H1 (cell line): ENCODE data around the gene DSCAM. TPM values are rescaled to one million over a fixed set of nuclear protein-coding genes. Genes with fewer than 3 reads are reported as not detected.

Source experiments
- CTCF ChIA-PET: fragments of 300-600 bp; sonication (Branson Sonifier 250); formaldehyde crosslinking; loops from one replicate; lab custom pipeline; 2021; ENCODE audit not compliant: partially characterized antibody; lab: Charles Lee
- POLR2A ChIA-PET: fragments of 300-600 bp; sonication (Branson Sonifier 250); formaldehyde crosslinking; loops from one replicate; lab custom pipeline; 2021; ENCODE audit warnings: inconsistent platforms; ENCODE audit not compliant: partially characterized antibody; lab: Charles Lee
- DNase-seq, 2 experiments: peaks; one replicate each; pipeline versions ENCODE4 v3.0.0 to v3.0.0-alpha.2; 2010 to 2022; ENCODE audit warnings: low spot score in 2 of 2, low read depth in 1 of 2, mixed read lengths in 1 of 2
- FAIRE-seq: peaks from 2 replicates; lab custom pipeline; 2011; peaks lifted over from hg19 to GRCh38; lab: Jason Lieb, UNC
- H2AFZ ChIP-seq: 2 replicates; pipeline ENCODE4 v1.8.1; 2012; ENCODE audit warnings: low read length, inconsistent platforms
- H2AK5ac ChIP-seq: 2 replicates; pipeline ENCODE4 v1.6.1; 2013; ENCODE audit warnings: low read depth, low read length
- H2BK120ac ChIP-seq: replicated peaks from 2 replicates; pipeline ENCODE3; 2013; ENCODE audit warnings: low read depth, low read length, inconsistent platforms
- H2BK12ac ChIP-seq: 2 replicates; pipeline ENCODE4 v1.6.1; 2013; ENCODE audit warnings: low read depth, low read length
- H2BK15ac ChIP-seq: 2 replicates; pipeline ENCODE4 v1.6.1; 2013; ENCODE audit warnings: low read length
- H2BK20ac ChIP-seq: 2 replicates; pipeline ENCODE4 v1.6.1; 2013; ENCODE audit warnings: low read length
- H2BK5ac ChIP-seq: 2 replicates; pipeline ENCODE4 v1.6.1; 2013; ENCODE audit warnings: low read depth, low read length
- H3K14ac ChIP-seq: 2 replicates; pipeline ENCODE4 v1.6.1; 2013; ENCODE audit warnings: inconsistent platforms; ENCODE audit not compliant: insufficient read length
- H3K18ac ChIP-seq: 2 replicates; pipeline ENCODE4 v1.6.1; 2013; ENCODE audit warnings: low read length; ENCODE audit errors: extremely low read depth
- H3K23ac ChIP-seq: 2 replicates; pipeline ENCODE4 v1.6.1; 2013; ENCODE audit warnings: inconsistent platforms; ENCODE audit not compliant: insufficient read length
- H3K23me2 ChIP-seq: 2 replicates; pipeline ENCODE4 v1.6.1; 2013; ENCODE audit warnings: low read depth, low read length
- H3K27ac ChIP-seq: 2 replicates; pipeline ENCODE4 v1.6.1; 2011; ENCODE audit warnings: low read depth, low read length, inconsistent platforms
- H3K27me3 ChIP-seq, 4 experiments: replicated peaks in 1 of 4; 1 replicate in 1 of 4; 2 replicates in 3 of 4; pipeline versions ENCODE4 v1.6.1 to v1.8.1; 2011 to 2013; ENCODE audit warnings: low read length in 3 of 4, mild to moderate bottlenecking in 3 of 4, inconsistent platforms in 2 of 4, mixed read lengths in 2 of 4, moderate library complexity in 1 of 4; ENCODE audit not compliant: control insufficient read depth in 3 of 4, insufficient read depth in 3 of 4; ENCODE audit errors: extremely low read depth in 1 of 4
- H3K36me3 ChIP-seq, 4 experiments: 2 replicates each; pipeline versions ENCODE4 v1.6.1 to v1.8.1; 2011 to 2013; ENCODE audit warnings: mild to moderate bottlenecking in 4 of 4, low read length in 3 of 4, moderate library complexity in 2 of 4, control low read depth in 1 of 4, inconsistent platforms in 1 of 4; ENCODE audit not compliant: insufficient read depth in 4 of 4, control insufficient read depth in 2 of 4
- H3K4ac ChIP-seq: replicated peaks from 2 replicates; pipeline ENCODE3; 2013; ENCODE audit warnings: low read length, low read depth, mixed read lengths, inconsistent platforms; ENCODE audit not compliant: insufficient read length
- H3K4me1 ChIP-seq, 4 experiments: replicated peaks in 1 of 4; 1 replicate in 1 of 4; 2 replicates in 3 of 4; pipeline versions ENCODE4 v1.6.1 to v1.8.1; 2011 to 2013; ENCODE audit warnings: low read length in 3 of 4, inconsistent platforms in 2 of 4, mixed read lengths in 1 of 4; ENCODE audit not compliant: insufficient read depth in 4 of 4, control insufficient read depth in 3 of 4
- H3K4me2 ChIP-seq, 2 experiments: 2 replicates each; pipeline versions ENCODE4 v1.6.1 to v1.8.1; 2011 to 2013; ENCODE audit warnings: low read depth in 2 of 2, low read length in 2 of 2, control low read depth in 1 of 2, inconsistent platforms in 1 of 2, mild to moderate bottlenecking in 1 of 2; ENCODE audit not compliant: insufficient read depth in 1 of 2
- H3K4me3 ChIP-seq, 4 experiments: fragments of 200-600, 300-600 bp in 1 of 4; sonication (generic), shearing (Covaris generic), sonication (Bioruptor Twin) in 1 of 4; 2 replicates each; pipeline versions ENCODE4 v1.5.1 to v1.8.1; 2011 to 2016; ENCODE audit warnings: low read length in 4 of 4, low read depth in 3 of 4, control low read depth in 2 of 4, inconsistent platforms in 2 of 4, mild to moderate bottlenecking in 2 of 4, mixed read lengths in 1 of 4, moderate library complexity in 1 of 4; ENCODE audit not compliant: insufficient read depth in 2 of 4; ENCODE audit errors: extremely low read depth in 1 of 4
- H3K56ac ChIP-seq: replicated peaks from 2 replicates; pipeline ENCODE3; 2013; ENCODE audit warnings: low read depth, mild to moderate bottlenecking, mixed read lengths, low read length, inconsistent platforms; ENCODE audit not compliant: insufficient read length
- H3K79me1 ChIP-seq: 2 replicates; pipeline ENCODE4 v1.6.1; 2013; ENCODE audit warnings: low read depth, low read length, control low read depth
- H3K79me2 ChIP-seq, 2 experiments: 2 replicates each; pipeline versions ENCODE4 v1.6.1 to v1.8.1; 2012 to 2013; ENCODE audit warnings: low read length in 2 of 2, mild to moderate bottlenecking in 2 of 2, inconsistent platforms in 1 of 2; ENCODE audit not compliant: insufficient read depth in 2 of 2, control insufficient read depth in 1 of 2
- H3K9ac ChIP-seq, 4 experiments: replicated peaks in 1 of 4; 1 replicate in 1 of 4; 2 replicates in 3 of 4; pipeline versions ENCODE4 v1.6.1 to v1.8.1; 2011 to 2013; ENCODE audit warnings: low read depth in 3 of 4, low read length in 3 of 4, control low read depth in 2 of 4, mild to moderate bottlenecking in 2 of 4, moderate library complexity in 2 of 4, inconsistent platforms in 1 of 4; ENCODE audit errors: extremely low read depth in 1 of 4
- H3K9me3 ChIP-seq, 2 experiments: 2 replicates each; pipeline versions ENCODE4 v1.6.1 to v1.8.1; 2012 to 2013; ENCODE audit warnings: mild to moderate bottlenecking in 2 of 2, moderate library complexity in 2 of 2, control low read depth in 1 of 2, inconsistent platforms in 1 of 2, low read depth in 1 of 2, low read length in 1 of 2, mixed read lengths in 1 of 2; ENCODE audit not compliant: insufficient read depth in 2 of 2
- H4K20me1 ChIP-seq, 2 experiments: replicated peaks in 1 of 2; 2 replicates each; pipeline versions ENCODE3 to v1.8.1; 2011 to 2013; ENCODE audit warnings: inconsistent platforms in 2 of 2, low read length in 2 of 2, mild to moderate bottlenecking in 1 of 2; ENCODE audit not compliant: insufficient read depth in 2 of 2, control insufficient read depth in 1 of 2
- H4K5ac ChIP-seq: 2 replicates; pipeline ENCODE4 v1.6.1; 2013; ENCODE audit warnings: low read length, low read depth, mixed read lengths, inconsistent platforms; ENCODE audit not compliant: insufficient read length
- H4K8ac ChIP-seq: 2 replicates; pipeline ENCODE4 v1.8.0; 2013; ENCODE audit warnings: mild to moderate bottlenecking, moderate library complexity, low read length, inconsistent platforms; ENCODE audit not compliant: insufficient read depth; ENCODE audit errors: extremely low read depth
- H4K91ac ChIP-seq: replicated peaks from 2 replicates; pipeline ENCODE3; 2013; ENCODE audit warnings: low read length, mixed read lengths, inconsistent platforms; ENCODE audit not compliant: insufficient read length
- ASH2L ChIP-seq: fragments of 200-600, 300-600 bp; sonication (generic); IDR thresholded peaks from one replicate; pipeline ENCODE4 v1.7.1; 2017; ENCODE audit warnings: low read length
- BCL11A ChIP-seq, 2 experiments: IDR thresholded peaks; one replicate each; pipeline ENCODE4 v1.6.1; 2011; ENCODE audit warnings: low read depth in 2 of 2, low read length in 2 of 2, mild to moderate bottlenecking in 2 of 2
- BRCA1 ChIP-seq: IDR thresholded peaks from 2 replicates; pipeline ENCODE4 v1.6.1; 2012; ENCODE audit warnings: low read depth, low read length, improper control_type of control experiment
- CEBPB ChIP-seq: IDR thresholded peaks from 2 replicates; pipeline ENCODE4 v1.6.1; 2012; ENCODE audit warnings: low read depth, low read length
- EP300 ChIP-seq, 2 experiments: IDR thresholded peaks; 1 replicate in 1 of 2; 2 replicates in 1 of 2; pipeline ENCODE4 v1.6.1; 2011 to 2012; ENCODE audit warnings: low read depth in 2 of 2, low read length in 2 of 2, mild to moderate bottlenecking in 2 of 2, borderline replicate concordance in 1 of 2, inconsistent platforms in 1 of 2, moderate library complexity in 1 of 2
- GTF2F1 ChIP-seq: IDR thresholded peaks from 2 replicates; pipeline ENCODE4 v1.6.1; 2012; ENCODE audit warnings: low read depth, low read length, improper control_type of control experiment, borderline replicate concordance
- HDAC6 ChIP-seq: IDR thresholded peaks from one replicate; pipeline ENCODE4 v1.7.1; 2012; ENCODE audit warnings: low read depth, mild to moderate bottlenecking, inconsistent platforms, low read length, moderate library complexity
- KDM1A ChIP-seq: fragments of 200-600, 300-600 bp; sonication (generic); IDR thresholded peaks from 2 replicates; pipeline ENCODE4 v1.7.1; 2016; ENCODE audit warnings: mild to moderate bottlenecking, low read length, borderline replicate concordance
- RXRA ChIP-seq: IDR thresholded peaks from 2 replicates; pipeline ENCODE4 v1.6.1; 2011; ENCODE audit warnings: low read depth, mild to moderate bottlenecking, low read length, moderate library complexity; ENCODE audit not compliant: insufficient read depth
- SP4 ChIP-seq: IDR thresholded peaks from 2 replicates; pipeline ENCODE4 v1.6.1; 2012; ENCODE audit warnings: low read length, inconsistent platforms
- WGBS, 2 experiments: shearing (Covaris generic) in 1 of 2; methylation state at CpG; one replicate each; pipeline versions ENCODE4 v1.1.6 to v1.1.7; 2013 to 2015; ENCODE audit warnings: low lambda C conversion rate in 2 of 2, mixed read lengths in 2 of 2, inconsistent platforms in 1 of 2, low coverage in 1 of 2, missing lambda C conversion rate in 1 of 2; ENCODE audit not compliant: insufficient replicate concordance in 2 of 2, insufficient coverage in 1 of 2, insufficient read length in 1 of 2; ENCODE audit errors: extremely low coverage in 1 of 2, missing lambda C conversion rate in 1 of 2; 5-methylcytosine and 5-hydroxymethylcytosine counted together
- polyA plus RNA-seq, 7 experiments: library from polyadenylated mRNA; depleted of rRNA in 3 of 7; stranded (reverse) in 5 of 7; unstranded in 2 of 7; fragments of >200 nt in 5 of 7; fragments of 200-250 nt in 2 of 7; gene quantifications; 1 replicate in 5 of 7; 2 replicates in 1 of 7; 4 replicates in 1 of 7; pipeline versions ENCODE4 v1.2.1 to v1.2.3, GENCODE V29; 2011 to 2013; ENCODE audit warnings: missing spikeins in 2 of 7, mixed read lengths in 2 of 7
- total RNA-seq: library from RNA; stranded (reverse); fragmentation: NEBNext Ultra II Directional; extraction: Animal tissue kit (Norgen Biotek cat#: 25700); gene quantifications from 2 replicates; pipeline ENCODE4 v1.2.1, GENCODE V29; 2021
- TF ChIP-seq, protein P1 (sequence below): IDR thresholded peaks from 2 replicates; pipeline ENCODE4 v1.6.1; 2011; ENCODE audit warnings: low read depth, mild to moderate bottlenecking, low read length; ENCODE audit not compliant: insufficient read depth

DSCAM gene
- total and polyA plus RNA-seq, 2 of the 8 experiments (the other 6 are each of a cell fraction or from before 2014, with no cell fraction given): 0.02 to 0.15 TPM

DNA sequence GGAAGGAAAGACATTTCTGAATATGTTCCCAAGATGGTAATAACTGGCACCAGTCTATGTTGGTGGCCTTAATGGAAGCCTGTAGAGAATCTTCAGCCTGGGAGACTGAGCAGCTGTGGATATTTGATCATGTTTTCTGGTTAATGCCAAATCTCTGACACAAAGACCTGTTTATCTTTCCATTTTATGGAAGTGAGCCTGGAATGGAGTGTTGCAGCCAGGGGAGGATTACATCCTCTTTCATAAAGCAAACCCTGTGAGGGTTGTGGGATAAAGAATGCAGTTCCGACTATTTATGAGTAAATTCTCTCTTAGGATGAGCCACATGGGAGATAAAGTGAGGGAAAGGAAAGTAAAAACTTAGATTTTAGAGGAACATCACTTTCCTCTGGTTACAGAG lies 835.6 kb downstream of the DSCAM start:
- H3K27ac ChIP-seq: no peak overlapping the region
- H3K4me1 ChIP-seq: no peaks in the 10 kb centered on the region
- no peak overlapping the region for H2AFZ ChIP-seq
- no peak overlapping the region for H2BK12ac ChIP-seq
- H3K23me2 ChIP-seq: no peaks in the 10 kb centered on the region
- H2BK15ac ChIP-seq: no peak overlapping the region
- no peaks in the 10 kb centered on the region for H3K27me3 ChIP-seq
- no peaks in the 10 kb centered on the region for H3K79me2 ChIP-seq
- TF ChIP-seq BCL11A (IDR thresholded peaks at IDR 0.05; ENCODE audit: low read depth in 2 of 2, low read length in 2 of 2) (no peak), ASH2L (no peak), RXRA (no peak), CEBPB (no peak), GTF2F1 (no peak), SP4 (no peak), BRCA1 (no peak), EP300 (IDR thresholded peaks at IDR 0.05; ENCODE audit: borderline replicate concordance in 1 of 2, low read depth in 2 of 2, low read length in 2 of 2) (no peak), KDM1A (no peak), HDAC6 (no peak)
- TF ChIP-seq, protein P1, sequence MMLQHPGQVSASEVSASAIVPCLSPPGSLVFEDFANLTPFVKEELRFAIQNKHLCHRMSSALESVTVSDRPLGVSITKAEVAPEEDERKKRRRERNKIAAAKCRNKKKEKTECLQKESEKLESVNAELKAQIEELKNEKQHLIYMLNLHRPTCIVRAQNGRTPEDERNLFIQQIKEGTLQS: no peak
- no peak overlapping the region for H3K14ac ChIP-seq
- ChIA-PET POLR2A (no interaction called here), CTCF (interaction anchor here (0.8 to 0.9 kb wide), 2 partner anchors 11 to 34 kb away, joined by 3 to 4 read pairs; no protein-coding TSS in a partner anchor)
- no peak overlapping the region for H3K23ac ChIP-seq
- H3K18ac ChIP-seq: no peak overlapping the region
- no peak overlapping the region for H3K4ac ChIP-seq
- no peak overlapping the region for H4K5ac ChIP-seq
- no peaks in the 10 kb centered on the region; the same call in 1 of the 2 replicates for H3K79me1 ChIP-seq
- H4K91ac ChIP-seq: no peak overlapping the region
- no peak overlapping the region for H3K4me3 ChIP-seq
- no peak overlapping the region for H2AK5ac ChIP-seq
- no peaks in the 10 kb centered on the region for H4K20me1 ChIP-seq
- no peak overlapping the region for H2BK120ac ChIP-seq
- H4K8ac ChIP-seq: no peak overlapping the region
- no peak overlapping the region for H3K56ac ChIP-seq
- no peak overlapping the region for H3K4me2 ChIP-seq
- WGBS, 2 experiments: 88% methylated on average over 1 of the region's 1 CpG; no CpG with 5 or more reads in 1 of the 2 experiments
- no peak overlapping the region for H3K9ac ChIP-seq
- DNase-seq: no peak
- H3K9me3 ChIP-seq: no peaks in the 10 kb centered on the region
- H3K36me3 ChIP-seq: no peaks in the 10 kb centered on the region
- H2BK5ac ChIP-seq: no peak overlapping the region
- H2BK20ac ChIP-seq: no peak overlapping the region
- no peak for FAIRE-seq
